WTC11 (cell line): ENCODE results near the gene RTP3. TPM values are rescaled to one million over a fixed set of nuclear protein-coding genes. Genes with fewer than 3 reads are reported as not detected.
A peak's percentile ranks its signal among the peaks of the same experiment; 100 is the strongest.

Experiments
- ATAC-seq: fragments of 200-7000 bp; cut with Tn5 transposase; 2 replicates; pipeline ENCODE4 v1.10.0; 2021; ENCODE audit warnings: mild to moderate bottlenecking, moderate library complexity
- CTCF ChIA-PET: fragments of 300-600 bp; sonication (Branson Sonifier 250); formaldehyde crosslinking; loops from one replicate; lab custom pipeline; 2021; ENCODE audit warnings: antibody characterized with exemption; lab: Charles Lee
- POLR2A ChIA-PET: fragments of 350-600 bp; sonication (Branson Sonifier 250); formaldehyde crosslinking; loops from one replicate; lab custom pipeline; 2021; ENCODE audit warnings: antibody characterized with exemption; lab: Charles Lee
- DNase-seq: peaks from one replicate; pipeline ENCODE4 v3.0.0; 2021; ENCODE audit warnings: low spot score
- H3K27ac Mint-ChIP-seq: 2 replicates; pipeline ENCODE4 v1.8.0; 2021; ENCODE audit warnings: mixed read lengths
- H3K27me3 Mint-ChIP-seq: 2 replicates; pipeline ENCODE4 v1.8.0; 2021; ENCODE audit warnings: low read depth, mild to moderate bottlenecking, moderate library complexity, mixed read lengths
- H3K36me3 Mint-ChIP-seq: 2 replicates; pipeline ENCODE4 v1.8.0; 2021; ENCODE audit warnings: mixed read lengths
- H3K4me1 Mint-ChIP-seq: 2 replicates; pipeline ENCODE4 v1.8.0; 2022; ENCODE audit warnings: mixed read lengths
- H3K4me3 Mint-ChIP-seq: 2 replicates; pipeline ENCODE4 v1.8.0; 2021; ENCODE audit warnings: mild to moderate bottlenecking, moderate library complexity, mixed read lengths
- H3K9me3 Mint-ChIP-seq: 2 replicates; pipeline ENCODE4 v1.8.0; 2021; ENCODE audit warnings: mixed read lengths
- ERG ChIP-seq: fragments of 250-450 bp; sonication (Bioruptor Pico); IDR thresholded peaks from 2 replicates; pipeline ENCODE4 v1.8.0; 2021; ENCODE audit warnings: mild to moderate bottlenecking
- FOXJ3 ChIP-seq: sonication (generic); formaldehyde crosslinking; IDR thresholded peaks from 2 replicates; pipeline ENCODE4 v1.9.0; 2021; ENCODE audit warnings: missing genetic modification reagents, mild to moderate bottlenecking, borderline replicate concordance
- FOXP1 ChIP-seq: sonication (generic); formaldehyde crosslinking; IDR thresholded peaks from 2 replicates; pipeline ENCODE4 v1.8.0; 2022; ENCODE audit warnings: missing genetic modification reagents, mild to moderate bottlenecking, moderate library complexity, borderline replicate concordance
- JAZF1 ChIP-seq: fragments of 250-450 bp; sonication (Bioruptor Pico); IDR thresholded peaks from 2 replicates; pipeline ENCODE4 v1.9.0; 2021; ENCODE audit warnings: moderate library complexity, mild to moderate bottlenecking, inconsistent platforms
- MXD4 ChIP-seq: fragments of 250-450 bp; sonication (Bioruptor Pico); IDR thresholded peaks from 2 replicates; pipeline ENCODE4 v1.8.0; 2021; ENCODE audit warnings: mild to moderate bottlenecking, moderate library complexity, borderline replicate concordance
- NFYB ChIP-seq: sonication (generic); formaldehyde crosslinking; conservative IDR thresholded peaks from 2 replicates; pipeline ENCODE4 v1.8.0; 2022; ENCODE audit warnings: low read depth, missing genetic modification reagents
- PRDM15 ChIP-seq: sonication (generic); formaldehyde crosslinking; IDR thresholded peaks from 2 replicates; pipeline ENCODE4 v1.8.0; 2022; ENCODE audit warnings: missing genetic modification reagents
- PRRX2 ChIP-seq: fragments of 250-450 bp; sonication (Bioruptor Pico); IDR thresholded peaks from 2 replicates; pipeline ENCODE4 v1.8.0; 2021; ENCODE audit warnings: mild to moderate bottlenecking
- RORB ChIP-seq: fragments of 250-450 bp; sonication (Bioruptor Pico); IDR thresholded peaks from 2 replicates; pipeline ENCODE4 v1.9.0; 2021; ENCODE audit warnings: mild to moderate bottlenecking
- SMAD4 ChIP-seq: sonication (generic); formaldehyde crosslinking; IDR thresholded peaks from 2 replicates; pipeline ENCODE4 v1.8.0; 2022; ENCODE audit warnings: mild to moderate bottlenecking, missing genetic modification reagents
- SP1 ChIP-seq: sonication (generic); formaldehyde crosslinking; conservative IDR thresholded peaks from 2 replicates; pipeline ENCODE4 v1.8.1; 2022; ENCODE audit warnings: missing genetic modification reagents
- TCF7 ChIP-seq: sonication (generic); formaldehyde crosslinking; IDR thresholded peaks from 2 replicates; pipeline ENCODE4 v1.8.0; 2022; ENCODE audit warnings: mild to moderate bottlenecking, low read depth, missing genetic modification reagents, moderate library complexity
- ZNF232 ChIP-seq: sonication (generic); formaldehyde crosslinking; IDR thresholded peaks from 2 replicates; pipeline ENCODE4 v1.8.0; 2022; ENCODE audit warnings: mild to moderate bottlenecking, missing genetic modification reagents
- ZNF263 ChIP-seq: sonication (generic); formaldehyde crosslinking; IDR thresholded peaks from 2 replicates; pipeline ENCODE4 v1.8.1; 2022; ENCODE audit warnings: low read depth, mild to moderate bottlenecking, moderate library complexity, missing genetic modification reagents
- ZNF425 ChIP-seq: fragments of 250-450 bp; sonication (Bioruptor Pico); conservative IDR thresholded peaks from 2 replicates; pipeline ENCODE4 v1.9.0; 2021; ENCODE audit warnings: mild to moderate bottlenecking
- total RNA-seq: library from RNA; stranded (reverse); gene quantifications from 3 replicates; pipeline ENCODE4 v1.2.3, GENCODE V29; 2021
- TF ChIP-seq, protein P1 (sequence below): sonication (generic); formaldehyde crosslinking; IDR thresholded peaks from 2 replicates; pipeline ENCODE4 v1.8.1; 2023; ENCODE audit warnings: mild to moderate bottlenecking, moderate library complexity, missing genetic modification reagents
- TF ChIP-seq, protein P2 (sequence below): sonication (generic); formaldehyde crosslinking; IDR thresholded peaks from 2 replicates; pipeline ENCODE4 v1.8.1; 2022; ENCODE audit warnings: mild to moderate bottlenecking, moderate library complexity, missing genetic modification reagents
- TF ChIP-seq, protein P3 (sequence below): sonication (generic); formaldehyde crosslinking; IDR thresholded peaks from 2 replicates; pipeline ENCODE4 v1.8.1; 2023; ENCODE audit warnings: mild to moderate bottlenecking, missing genetic modification reagents
- TF ChIP-seq, protein P4 (sequence below): sonication (generic); formaldehyde crosslinking; IDR thresholded peaks from 2 replicates; pipeline ENCODE4 v1.8.0; 2022; ENCODE audit warnings: mild to moderate bottlenecking, missing genetic modification reagents

Gene RTP3
- total RNA-seq, 1 experiment from 2014 or later, result not detected

- H3K4me1 Mint-ChIP-seq, result peaks cover 3% of the 10 kb centered on the region
- ATAC-seq (peak; percentile 51), DNase-seq (peak; percentile 33)
- POLR2A ChIA-PET, result interaction anchor here (0.6 kb wide), 1 partner anchor 496 kb away, joined by 4 read pairs; no protein-coding TSS in a partner anchor
- peaks cover 17% of the 10 kb centered on the region for H3K9me3 Mint-ChIP-seq
- CTCF ChIA-PET, result interaction anchor here (0.6 to 4.3 kb wide), 13 partner anchors 10 to 445 kb away, joined by 3 to 65 read pairs (median 3); partner anchors contain the start of genes ALS2CL and PRSS50
- H3K36me3 Mint-ChIP-seq, result peaks cover 7% of the 10 kb centered on the region
- peak within 1 kb of the TSS; percentile 56 for H3K4me3 Mint-ChIP-seq
- no peak for TF ChIP-seq FOXP1 (CRISPR knock-in tag)
- TF ChIP-seq PRRX2 (CRISPR knock-in tag), result no peak
- TF ChIP-seq, protein P1, sequence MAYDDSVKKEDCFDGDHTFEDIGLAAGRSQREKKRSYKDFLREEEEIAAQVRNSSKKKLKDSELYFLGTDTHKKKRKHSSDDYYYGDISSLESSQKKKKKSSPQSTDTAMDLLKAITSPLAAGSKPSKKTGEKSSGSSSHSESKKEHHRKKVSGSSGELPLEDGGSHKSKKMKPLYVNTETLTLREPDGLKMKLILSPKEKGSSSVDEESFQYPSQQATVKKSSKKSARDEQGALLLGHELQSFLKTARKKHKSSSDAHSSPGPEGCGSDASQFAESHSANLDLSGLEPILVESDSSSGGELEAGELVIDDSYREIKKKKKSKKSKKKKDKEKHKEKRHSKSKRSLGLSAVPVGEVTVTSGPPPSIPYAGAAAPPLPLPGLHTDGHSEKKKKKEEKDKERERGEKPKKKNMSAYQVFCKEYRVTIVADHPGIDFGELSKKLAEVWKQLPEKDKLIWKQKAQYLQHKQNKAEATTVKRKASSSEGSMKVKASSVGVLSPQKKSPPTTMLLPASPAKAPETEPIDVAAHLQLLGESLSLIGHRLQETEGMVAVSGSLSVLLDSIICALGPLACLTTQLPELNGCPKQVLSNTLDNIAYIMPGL (CRISPR knock-in tag), result no peak
- no peak within 1 kb of the TSS for H3K27ac Mint-ChIP-seq
- H3K27me3 Mint-ChIP-seq, result peaks cover 42% of the 10 kb centered on the region
Observed at GRCh38 chr3:46464326-46465195, 33.2 kb upstream of the RTP3 start, which contains the start of gene LTF. Gene LTF, minus strand, starts transcription at chr3:46464905. Its CDS starts 38 bp downstream, at chr3:46464867.

DNA sequence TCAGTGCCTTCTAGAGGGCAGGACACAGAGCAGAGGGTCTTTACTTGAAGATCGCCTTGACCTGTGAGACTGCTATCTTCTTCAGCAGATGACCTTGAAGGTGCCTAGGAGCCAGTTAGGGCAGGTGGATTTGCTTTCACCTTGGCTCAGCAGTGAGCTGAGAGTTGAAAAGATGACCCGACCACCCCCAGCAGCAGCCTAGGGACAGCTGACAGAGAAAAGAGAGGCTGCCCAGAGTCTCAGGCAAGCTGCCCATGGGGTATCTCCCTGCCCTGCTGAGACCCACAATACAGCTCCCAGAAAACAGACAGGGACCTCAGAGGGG, 32.6 kb upstream of the RTP3 start:
- DNase-seq (no peak), ATAC-seq (no peak)
- H3K27ac Mint-ChIP-seq, result no peak overlapping the region
- peaks cover 14% of the 10 kb centered on the region for H3K9me3 Mint-ChIP-seq
- TF ChIP-seq PRDM15, result no peak
- TF ChIP-seq ZNF232 (CRISPR knock-in tag), result no peak
- TF ChIP-seq ZNF425 (CRISPR knock-in tag), result no peak
- TF ChIP-seq SMAD4 (CRISPR knock-in tag), result no peak
- TF ChIP-seq, protein P2, sequence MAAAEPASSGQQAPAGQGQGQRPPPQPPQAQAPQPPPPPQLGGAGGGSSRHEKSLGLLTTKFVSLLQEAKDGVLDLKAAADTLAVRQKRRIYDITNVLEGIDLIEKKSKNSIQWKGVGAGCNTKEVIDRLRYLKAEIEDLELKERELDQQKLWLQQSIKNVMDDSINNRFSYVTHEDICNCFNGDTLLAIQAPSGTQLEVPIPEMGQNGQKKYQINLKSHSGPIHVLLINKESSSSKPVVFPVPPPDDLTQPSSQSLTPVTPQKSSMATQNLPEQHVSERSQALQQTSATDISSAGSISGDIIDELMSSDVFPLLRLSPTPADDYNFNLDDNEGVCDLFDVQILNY (CRISPR knock-in tag), result no peak
- TF ChIP-seq TCF7, result no peak
- no peak for TF ChIP-seq SP1 (CRISPR knock-in tag)
- TF ChIP-seq ZNF263 (CRISPR knock-in tag), result no peak
- no peak for TF ChIP-seq MXD4 (CRISPR knock-in tag)
- TF ChIP-seq, protein P3, sequence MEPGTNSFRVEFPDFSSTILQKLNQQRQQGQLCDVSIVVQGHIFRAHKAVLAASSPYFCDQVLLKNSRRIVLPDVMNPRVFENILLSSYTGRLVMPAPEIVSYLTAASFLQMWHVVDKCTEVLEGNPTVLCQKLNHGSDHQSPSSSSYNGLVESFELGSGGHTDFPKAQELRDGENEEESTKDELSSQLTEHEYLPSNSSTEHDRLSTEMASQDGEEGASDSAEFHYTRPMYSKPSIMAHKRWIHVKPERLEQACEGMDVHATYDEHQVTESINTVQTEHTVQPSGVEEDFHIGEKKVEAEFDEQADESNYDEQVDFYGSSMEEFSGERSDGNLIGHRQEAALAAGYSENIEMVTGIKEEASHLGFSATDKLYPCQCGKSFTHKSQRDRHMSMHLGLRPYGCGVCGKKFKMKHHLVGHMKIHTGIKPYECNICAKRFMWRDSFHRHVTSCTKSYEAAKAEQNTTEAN (CRISPR knock-in tag), result no peak
- TF ChIP-seq, protein P4, sequence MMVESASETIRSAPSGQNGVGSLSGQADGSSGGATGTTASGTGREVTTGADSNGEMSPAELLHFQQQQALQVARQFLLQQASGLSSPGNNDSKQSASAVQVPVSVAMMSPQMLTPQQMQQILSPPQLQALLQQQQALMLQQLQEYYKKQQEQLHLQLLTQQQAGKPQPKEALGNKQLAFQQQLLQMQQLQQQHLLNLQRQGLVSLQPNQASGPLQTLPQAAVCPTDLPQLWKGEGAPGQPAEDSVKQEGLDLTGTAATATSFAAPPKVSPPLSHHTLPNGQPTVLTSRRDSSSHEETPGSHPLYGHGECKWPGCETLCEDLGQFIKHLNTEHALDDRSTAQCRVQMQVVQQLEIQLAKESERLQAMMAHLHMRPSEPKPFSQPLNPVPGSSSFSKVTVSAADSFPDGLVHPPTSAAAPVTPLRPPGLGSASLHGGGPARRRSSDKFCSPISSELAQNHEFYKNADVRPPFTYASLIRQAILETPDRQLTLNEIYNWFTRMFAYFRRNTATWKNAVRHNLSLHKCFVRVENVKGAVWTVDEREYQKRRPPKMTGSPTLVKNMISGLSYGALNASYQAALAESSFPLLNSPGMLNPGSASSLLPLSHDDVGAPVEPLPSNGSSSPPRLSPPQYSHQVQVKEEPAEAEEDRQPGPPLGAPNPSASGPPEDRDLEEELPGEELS, result no peak
- TF ChIP-seq NFYB, result no peak
- no peak for TF ChIP-seq FOXJ3 (CRISPR knock-in tag)
- no peak for TF ChIP-seq JAZF1 (CRISPR knock-in tag)
- no peak for TF ChIP-seq ERG (CRISPR knock-in tag)
- TF ChIP-seq RORB (CRISPR knock-in tag), result no peak
- peak overlapping the region; percentile 56 for H3K4me3 Mint-ChIP-seq
- CTCF ChIA-PET, result interaction anchor here (0.8 to 4.3 kb wide), 6 partner anchors 14 to 253 kb away, joined by 3 to 65 read pairs (median 6); partner anchors contain the start of gene PRSS50
- peaks cover 7% of the 10 kb centered on the region for H3K36me3 Mint-ChIP-seq
- peaks cover 3% of the 10 kb centered on the region for H3K4me1 Mint-ChIP-seq
- POLR2A ChIA-PET, result no interaction called here
- H3K27me3 Mint-ChIP-seq, result peaks cover 39% of the 10 kb centered on the region
